Nephron progenitor cell (in vitro differentiated cells): ENCODE data around the gene POU6F2.

Experiments
- DNase-seq: peaks from one replicate; pipeline ENCODE4 v3.0.0; 2021
- H3K27ac Mint-ChIP-seq: 2 replicates; pipeline ENCODE4 v1.8.0; 2021; ENCODE audit warnings: mild to moderate bottlenecking, moderate library complexity, mixed read lengths
- H3K27me3 Mint-ChIP-seq: 2 replicates; pipeline ENCODE4 v1.8.0; 2021; ENCODE audit warnings: mild to moderate bottlenecking, low read depth, mixed read lengths; ENCODE audit not compliant: poor library complexity
- H3K36me3 Mint-ChIP-seq: 2 replicates; pipeline ENCODE4 v1.8.0; 2021; ENCODE audit warnings: low read depth, mixed read lengths
- H3K4me1 Mint-ChIP-seq: 2 replicates; pipeline ENCODE4 v1.8.0; 2021; ENCODE audit warnings: mixed read lengths
- H3K4me3 Mint-ChIP-seq: 2 replicates; pipeline ENCODE4 v1.8.0; 2021; ENCODE audit warnings: mild to moderate bottlenecking, moderate library complexity, mixed read lengths
- H3K9me3 Mint-ChIP-seq: 2 replicates; pipeline ENCODE4 v1.8.0; 2021; ENCODE audit warnings: mild to moderate bottlenecking, moderate library complexity, mixed read lengths
- CTCF ChIP-seq: fragments of 200-600 bp; sonication (generic); IDR thresholded peaks from 2 replicates; pipeline ENCODE4 v1.5.0; 2021; ENCODE audit warnings: antibody characterized with exemption

The POU6F2 gene

GRCh38 chr7:39073432-39073831 lies 95.7 kb downstream of the POU6F2 start:
- Mint-ChIP-seq H3K4me3 (peak overlapping the region; percentile 46), H3K27me3 (no peaks in the 10 kb centered on the region), H3K9me3 (peaks cover 3% of the 10 kb centered on the region), H3K4me1 (peaks cover 15% of the 10 kb centered on the region), H3K27ac (peak overlapping the region; percentile 87), H3K36me3 (no peaks in the 10 kb centered on the region)
- TF ChIP-seq CTCF, result no peak
- peak; percentile 24 for DNase-seq

- H3K27me3 Mint-ChIP-seq, result no peaks in the 10 kb centered on the region
- no peak for DNase-seq
- TF ChIP-seq CTCF, result no peak
- peaks cover 3% of the 10 kb centered on the region for H3K9me3 Mint-ChIP-seq
- H3K27ac Mint-ChIP-seq, result no peak overlapping the region
- H3K4me3 Mint-ChIP-seq, result no peak overlapping the region
- no peaks in the 10 kb centered on the region for H3K36me3 Mint-ChIP-seq
- H3K4me1 Mint-ChIP-seq, result peaks cover 15% of the 10 kb centered on the region
Observed at GRCh38 chr7:39075210-39075609, 97.5 kb downstream of the POU6F2 start.

GRCh38 chr7:39083781-39084180 lies 106.1 kb downstream of the POU6F2 start:
- DNase-seq, result no peak
- no peaks in the 10 kb centered on the region for H3K9me3 Mint-ChIP-seq
- no peak overlapping the region for H3K4me3 Mint-ChIP-seq
- H3K27me3 Mint-ChIP-seq, result peaks cover 4% of the 10 kb centered on the region
- H3K36me3 Mint-ChIP-seq, result no peaks in the 10 kb centered on the region
- H3K4me1 Mint-ChIP-seq, result peaks cover 58% of the 10 kb centered on the region
- H3K27ac Mint-ChIP-seq, result no peak overlapping the region
- no peak for TF ChIP-seq CTCF

GRCh38 chr7:39084349-39084748 lies 106.6 kb downstream of the POU6F2 start:
- Mint-ChIP-seq H3K9me3 (no peaks in the 10 kb centered on the region), H3K27ac (no peak overlapping the region), H3K4me3 (no peak overlapping the region), H3K4me1 (peaks cover 64% of the 10 kb centered on the region), H3K36me3 (no peaks in the 10 kb centered on the region), H3K27me3 (peaks cover 4% of the 10 kb centered on the region)
- no peak for DNase-seq
- no peak for TF ChIP-seq CTCF

- Mint-ChIP-seq H3K9me3 (no peaks in the 10 kb centered on the region), H3K27ac (peak overlapping the region; percentile 14), H3K36me3 (no peaks in the 10 kb centered on the region), H3K4me3 (peak overlapping the region; percentile 79), H3K4me1 (peaks cover 73% of the 10 kb centered on the region), H3K27me3 (peaks cover 4% of the 10 kb centered on the region)
- TF ChIP-seq CTCF, result no peak
- no peak for DNase-seq
Observed at GRCh38 chr7:39085189-39085588, 107.5 kb downstream of the POU6F2 start.

- peaks cover 4% of the 10 kb centered on the region for H3K27me3 Mint-ChIP-seq
- TF ChIP-seq CTCF, result no peak
- no peaks in the 10 kb centered on the region for H3K36me3 Mint-ChIP-seq
- no peaks in the 10 kb centered on the region for H3K9me3 Mint-ChIP-seq
- H3K4me1 Mint-ChIP-seq, result peaks cover 74% of the 10 kb centered on the region
- H3K4me3 Mint-ChIP-seq, result peak overlapping the region; percentile 79
- peak; percentile 43 for DNase-seq
- H3K27ac Mint-ChIP-seq, result peak overlapping the region; percentile 14
Observed at GRCh38 chr7:39085590-39086049, 107.9 kb downstream of the POU6F2 start.
